ENCODE data around the gene DUSP9.

Gene DUSP9

DNA sequence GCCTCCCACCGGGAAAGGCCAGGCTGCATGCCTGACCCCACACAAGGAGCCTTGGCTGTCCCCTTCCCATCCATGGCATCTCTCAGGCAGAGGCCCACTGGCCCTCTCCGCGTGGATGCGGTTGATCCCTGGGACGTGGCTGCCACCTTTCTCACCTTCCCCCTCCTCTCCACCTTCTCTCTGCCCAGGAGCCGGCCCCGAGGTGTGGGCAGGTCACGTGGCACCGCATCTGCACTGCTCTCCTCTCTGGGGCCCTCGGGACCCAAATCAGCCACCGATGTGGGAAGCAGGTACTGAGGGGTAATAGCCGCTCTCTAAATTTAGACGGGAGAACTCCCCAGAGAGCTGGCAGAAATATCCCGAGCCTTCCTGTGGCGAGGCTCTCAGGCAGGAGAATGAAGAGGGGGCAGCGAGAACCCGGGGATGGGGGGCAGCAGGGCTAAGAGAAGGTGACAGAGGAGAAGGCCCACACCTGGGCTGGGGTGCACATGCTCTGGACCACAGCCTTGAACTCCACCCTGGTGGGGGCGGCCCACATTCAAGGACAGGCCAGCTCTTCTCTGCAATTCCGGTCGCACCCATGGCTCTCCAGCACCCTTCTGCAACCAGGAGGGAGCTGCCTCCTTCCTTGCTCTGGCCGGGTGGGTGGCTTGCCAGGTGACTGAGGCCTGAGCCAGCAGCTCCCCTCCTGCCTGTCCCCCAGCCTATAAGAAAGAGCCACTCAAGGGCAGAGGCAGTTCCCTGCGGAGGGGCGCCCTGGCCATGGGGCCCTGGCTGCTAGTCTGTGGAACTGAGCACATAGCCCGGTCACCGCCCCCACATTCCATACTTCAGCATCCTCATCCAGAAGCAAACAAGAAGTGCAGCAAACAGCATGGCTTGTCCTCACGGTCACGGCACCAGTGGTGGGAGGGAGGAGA lies 9.6 kb upstream of the DUSP9 start:
- DNase-seq (ENCODE audit: low read depth in 3 of 3) = no peak

DNA sequence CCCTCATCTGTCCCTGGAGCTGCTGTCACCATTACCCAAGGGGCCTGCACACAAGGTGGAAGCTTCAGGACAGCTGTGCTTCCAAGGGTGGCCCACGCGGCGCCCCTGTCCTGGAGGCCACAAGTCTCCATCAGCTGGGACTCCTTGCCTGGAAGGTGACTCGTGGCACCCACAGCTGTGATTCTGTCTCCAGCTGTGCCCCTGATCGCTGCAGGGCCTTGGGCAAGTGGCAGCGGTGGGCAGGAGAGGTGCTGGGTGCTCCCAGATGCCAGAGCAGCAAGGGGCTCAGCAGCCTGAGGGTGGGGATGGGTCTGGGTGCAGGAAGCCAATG lies 9.0 kb upstream of the DUSP9 start:
- DNase-seq (ENCODE audit: low read depth in 3 of 3) = no peak

- no peak for DNase-seq (ENCODE audit: low read depth in 3 of 3)
These were observed 8.4 kb upstream of the DUSP9 start for GRCh38 chrX:153638436-153639176.

DNA sequence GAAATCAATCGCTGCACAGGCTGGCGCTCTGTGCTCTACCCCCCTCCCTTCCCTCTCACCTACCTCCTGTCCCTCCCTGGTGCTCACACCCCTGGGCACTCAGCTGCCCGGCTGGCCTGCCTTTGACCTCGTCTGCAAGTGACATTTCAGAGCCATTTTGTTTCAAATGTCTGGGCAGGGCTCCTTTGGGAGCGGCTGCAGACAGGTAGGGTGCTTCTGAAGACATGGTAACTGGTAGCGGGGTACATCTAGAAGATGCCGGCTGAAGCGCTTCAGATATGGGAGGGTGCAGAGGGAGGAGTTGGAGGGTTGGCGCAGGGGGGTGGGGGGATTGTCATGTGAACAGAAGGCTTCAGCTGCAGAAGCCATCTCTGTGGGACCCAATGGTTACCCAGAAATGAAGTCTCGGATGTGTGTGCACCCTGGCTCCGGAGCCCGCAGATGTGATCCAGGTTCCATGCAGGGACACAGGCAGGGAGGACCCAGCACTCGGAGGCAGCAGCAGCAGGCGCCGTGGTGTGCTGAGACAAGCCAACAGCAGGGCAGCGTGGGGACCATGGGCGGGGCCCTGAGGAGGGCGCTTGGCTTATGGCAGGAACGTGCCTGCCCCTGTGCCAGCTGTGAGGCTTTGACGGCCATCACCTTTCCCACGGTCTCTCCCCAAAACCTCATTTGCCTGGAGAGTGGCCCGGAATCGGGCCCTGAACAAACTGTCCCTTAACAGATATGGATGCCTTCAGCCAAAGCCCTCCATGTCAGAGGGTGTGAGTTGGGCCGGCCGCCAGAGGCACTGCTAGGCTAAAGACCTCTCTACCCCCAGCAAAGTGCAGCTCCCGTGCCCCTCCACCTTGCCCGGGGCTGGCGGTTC lies 7.6 kb upstream of the DUSP9 start:
- no peak for DNase-seq (ENCODE audit: low read depth in 3 of 3)

DNA sequence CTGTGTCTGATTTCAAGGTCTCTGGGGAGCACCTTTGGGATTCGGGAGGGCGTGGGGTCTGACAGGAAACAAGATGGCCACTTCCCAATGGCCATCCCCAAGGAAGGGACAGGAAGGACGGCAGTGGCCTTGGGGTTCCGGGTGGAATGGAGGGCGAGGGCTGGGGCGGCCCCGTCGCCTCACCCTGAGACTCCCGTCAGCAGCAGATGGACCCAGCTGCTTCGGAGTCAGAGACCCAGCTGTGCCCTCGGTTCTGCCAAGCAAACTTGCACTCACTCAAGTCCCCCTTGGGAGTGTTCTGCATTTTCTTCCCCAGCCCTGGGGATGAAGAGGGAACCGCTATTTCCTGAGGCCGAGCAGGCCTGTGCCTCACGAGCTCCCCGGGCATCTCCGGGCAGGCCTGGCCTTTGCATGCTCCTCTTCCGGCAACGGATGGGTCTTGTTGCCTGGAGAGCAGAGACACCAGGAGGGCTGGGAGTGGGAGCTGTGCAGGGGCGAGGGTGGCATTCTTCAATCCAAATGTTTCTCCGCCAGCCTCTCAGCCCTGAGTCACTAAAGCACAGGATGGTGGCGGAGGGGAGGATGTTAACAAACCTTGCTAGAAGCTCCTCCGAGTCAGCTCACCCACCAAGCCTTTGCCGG lies 6.8 kb upstream of the DUSP9 start:
- DNase-seq (ENCODE audit: low read depth in 3 of 3) = no peak

- no peak for DNase-seq (ENCODE audit: low read depth in 3 of 3)
These were observed 6.0 kb upstream of the DUSP9 start for GRCh38 chrX:153640736-153641575.

DNA sequence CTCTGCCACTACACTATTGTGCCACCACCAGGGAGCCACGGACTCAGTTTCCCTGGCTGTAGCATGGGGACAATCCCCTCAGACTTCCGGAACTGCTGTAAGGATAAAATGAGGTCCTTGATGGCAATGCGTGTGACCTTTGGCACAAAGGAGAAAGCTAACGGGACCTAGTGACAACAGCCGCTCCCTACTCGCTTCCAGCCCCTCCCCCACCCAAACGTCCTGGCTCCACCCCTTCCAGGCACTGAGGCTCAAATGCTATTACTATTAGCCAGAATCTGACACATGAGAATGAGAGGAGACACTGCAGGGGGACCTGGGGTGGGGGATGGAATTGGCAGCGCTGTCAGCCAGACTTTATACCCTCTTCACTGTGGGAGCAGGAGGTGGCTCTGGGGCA lies 5.4 kb upstream of the DUSP9 start:
- DNase-seq (ENCODE audit: low read depth in 3 of 3) = no peak

GRCh38 chrX:153642051-153642654 lies 4.8 kb upstream of the DUSP9 start:
- DNase-seq (ENCODE audit: low read depth in 3 of 3) = no peak

GRCh38 chrX:153642655-153643430 lies 4.2 kb upstream of the DUSP9 start:
- no peak for DNase-seq (ENCODE audit: low read depth in 3 of 3)

GRCh38 chrX:153643431-153644351 lies 3.3 kb upstream of the DUSP9 start:
- no peak for DNase-seq (ENCODE audit: low read depth in 3 of 3)

GRCh38 chrX:153644356-153645125 lies 2.5 kb upstream of the DUSP9 start:
- DNase-seq (ENCODE audit: low read depth in 3 of 3) = no peak

DNA sequence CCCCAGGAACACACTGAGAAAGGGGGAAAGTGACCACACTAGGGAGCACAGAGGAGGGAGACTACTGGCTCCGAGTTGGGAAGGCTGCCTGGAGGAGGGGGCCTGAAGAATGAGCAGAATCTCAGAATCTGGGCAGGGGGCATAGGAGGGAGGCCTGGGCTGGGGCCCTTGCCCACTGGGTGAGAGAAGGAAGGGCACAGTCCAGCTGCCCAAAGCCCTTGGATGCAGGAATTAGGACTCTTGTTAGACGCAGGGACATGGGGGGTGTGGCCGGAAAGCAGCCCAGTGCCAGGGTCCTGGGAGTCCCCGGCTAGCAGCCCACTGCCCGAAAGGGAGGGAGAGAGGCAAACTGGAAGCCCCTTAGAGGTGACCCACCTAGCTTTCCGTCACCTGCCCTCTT lies 1.9 kb upstream of the DUSP9 start:
- no peak for DNase-seq (ENCODE audit: low read depth in 3 of 3)

DNA sequence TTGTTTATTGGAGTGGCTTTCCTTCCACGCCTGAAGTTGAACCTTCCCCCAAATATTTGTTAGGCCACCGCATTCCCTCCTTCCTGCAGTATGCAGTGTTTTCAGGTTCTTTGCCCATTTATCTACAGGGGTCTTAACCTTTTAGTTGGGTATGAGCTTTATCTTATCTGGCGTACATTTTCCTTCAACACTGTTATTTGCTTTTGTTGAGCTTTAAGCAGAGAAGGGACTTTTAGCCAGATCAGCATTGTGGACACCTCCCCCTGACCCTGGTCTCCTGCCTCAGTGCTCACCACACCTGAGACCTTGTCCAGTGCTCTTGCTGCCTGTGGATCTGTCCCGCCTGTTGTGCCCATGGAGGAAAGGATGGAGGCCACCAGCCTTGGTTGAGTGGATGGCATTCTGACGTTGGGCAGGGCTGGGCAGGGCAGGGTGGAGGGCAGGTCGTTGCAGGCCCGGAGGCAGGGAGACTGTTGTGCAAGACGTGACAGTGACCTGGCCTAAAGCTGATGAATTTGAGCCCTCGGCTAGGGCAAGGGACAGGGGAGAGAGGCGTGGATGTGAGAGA lies 998 bp upstream of the DUSP9 start:
- no peak for DNase-seq (ENCODE audit: low read depth in 3 of 3)

DNA sequence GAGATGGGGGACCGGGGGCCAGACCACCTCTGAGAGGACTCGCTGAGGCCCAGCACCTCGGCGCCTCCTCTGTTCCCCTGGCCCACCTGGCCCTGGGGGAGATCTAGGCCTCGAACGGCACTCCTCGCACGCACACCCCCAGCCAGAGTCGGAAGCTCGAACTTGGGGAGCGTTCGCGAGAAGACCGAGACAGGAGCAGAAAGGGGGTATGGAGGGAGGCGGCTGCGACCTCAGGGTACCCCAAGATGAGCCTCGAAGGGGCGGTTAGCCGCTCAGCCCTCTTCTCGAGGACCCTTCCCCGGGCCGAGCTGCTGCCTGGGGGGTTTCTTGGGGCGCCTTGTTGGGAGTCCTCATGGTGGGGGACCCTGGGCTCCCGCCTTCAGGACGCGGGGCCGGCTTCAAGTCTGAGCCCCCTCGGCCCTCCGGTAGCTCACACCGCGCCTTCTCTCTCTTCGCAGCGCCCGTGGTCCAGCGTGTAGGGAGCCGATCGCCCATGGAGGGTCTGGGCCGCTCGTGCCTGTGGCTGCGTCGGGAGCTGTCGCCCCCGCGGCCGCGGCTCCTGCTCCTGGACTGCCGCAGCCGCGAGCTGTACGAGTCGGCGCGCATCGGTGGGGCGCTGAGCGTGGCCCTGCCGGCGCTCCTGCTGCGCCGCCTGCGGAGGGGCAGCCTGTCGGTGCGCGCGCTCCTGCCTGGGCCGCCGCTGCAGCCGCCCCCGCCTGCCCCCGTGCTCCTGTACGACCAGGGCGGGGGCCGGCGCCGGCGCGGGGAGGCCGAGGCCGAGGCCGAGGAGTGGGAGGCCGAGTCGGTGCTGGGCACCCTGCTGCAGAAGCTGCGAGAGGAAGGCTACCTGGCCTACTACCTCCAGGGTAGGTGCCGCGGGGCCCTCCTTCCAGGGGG lies 706 bp downstream of the DUSP9 start:
- no peak for DNase-seq (ENCODE audit: low read depth in 3 of 3)

GRCh38 chrX:153648358-153649177 lies 1.6 kb downstream of the DUSP9 start:
- no peak for DNase-seq (ENCODE audit: low read depth in 3 of 3)

All from stimulated activated CD4-positive, alpha-beta T cell treated with anti-CD3 and anti-CD28 coated beads, TNF-alpha, amount 100 ng/mL, for 4 hours (primary cell).